K562 (cell line): ENCODE data around the gene EXOC6. TPM values are rescaled to one million over a fixed set of nuclear protein-coding genes. Genes with fewer than 3 reads are reported as not detected.

Experiments used
- ATAC-seq: fragments of 200-7000 bp; cut with Tn5 transposase; 3 replicates; pipeline ENCODE4 v1.9.1; 2020; ENCODE audit warnings: moderate library complexity
- BruUV-seq: library from RNA; stranded (reverse); fragments of 400-500 nt; replicated peaks from 2 replicates; lab custom pipeline; 2021; lab: Mats Ljungman, UMichigan
- CTCF ChIA-PET: fragments of 300-600 bp; formaldehyde crosslinking; extraction: SDS; loops from one replicate; lab custom pipeline; 2021; ENCODE audit warnings: low intra/inter-chr PET ratio; lab: Yijun Ruan, JAX
- POLR2A ChIA-PET: fragments of 300-600, 350-650 bp; sonication (Branson Sonifier 250); formaldehyde crosslinking; extraction: SDS; loops from one replicate; lab custom pipeline; 2021; ENCODE audit warnings: antibody characterized with exemption, inconsistent platforms; lab: Yijun Ruan, JAX
- DNase-seq, 4 experiments: peaks; one replicate each; pipeline versions ENCODE4 v3.0.0 to v3.0.0-alpha.2; 2011 to 2018; ENCODE audit warnings: low spot score in 3 of 4, mixed read lengths in 3 of 4; ENCODE audit errors: extremely low read depth in 1 of 4
- FAIRE-seq: peaks from 2 replicates; lab custom pipeline; 2011; peaks lifted over from hg19 to GRCh38; lab: Jason Lieb, UNC
- H2AFZ ChIP-seq: 2 replicates; pipeline ENCODE4 v1.6.0; 2011; ENCODE audit warnings: low read depth, low read length, control low read depth, inconsistent platforms
- H3K27ac ChIP-seq: fragments of 200-600 bp; 3 replicates; pipeline ENCODE4 v1.8.0; 2011; ENCODE audit warnings: low read depth, mild to moderate bottlenecking, control low read depth, inconsistent platforms, low read length, moderate library complexity, mixed read lengths; ENCODE audit errors: extremely low read depth
- H3K27me3 ChIP-seq, 2 experiments: fragments of 300-600 bp in 1 of 2; 2 replicates in 1 of 2; 3 replicates in 1 of 2; pipeline versions ENCODE4 v1.6.0 to v1.8.0; 2011; ENCODE audit warnings: inconsistent platforms in 2 of 2, low read length in 2 of 2, mild to moderate bottlenecking in 1 of 2, mixed read lengths in 1 of 2, moderate library complexity in 1 of 2; ENCODE audit not compliant: control insufficient read depth in 2 of 2, insufficient read depth in 2 of 2
- H3K36me3 ChIP-seq: fragments of 300-600 bp; 3 replicates; pipeline ENCODE4 v1.8.0; 2011; ENCODE audit warnings: mild to moderate bottlenecking, low read length, inconsistent platforms; ENCODE audit not compliant: control insufficient read depth, insufficient read depth
- H3K4me1 ChIP-seq, 2 experiments: fragments of 200-600 bp in 1 of 2; replicated peaks in 1 of 2; 2 replicates in 1 of 2; 3 replicates in 1 of 2; pipeline versions ENCODE4 v1.5.1 to v1.8.0; 2011; ENCODE audit warnings: inconsistent platforms in 2 of 2, low read length in 2 of 2, mild to moderate bottlenecking in 1 of 2, mixed read lengths in 1 of 2, moderate library complexity in 1 of 2; ENCODE audit not compliant: control insufficient read depth in 2 of 2, insufficient read depth in 2 of 2
- H3K4me2 ChIP-seq: 2 replicates; pipeline ENCODE4 v1.6.1; 2011; ENCODE audit warnings: low read length, control low read depth, inconsistent platforms, mixed read lengths; ENCODE audit not compliant: insufficient read depth
- H3K4me3 ChIP-seq: fragments of 200-600 bp; sonication (generic), shearing (Covaris generic); 2 replicates; pipeline ENCODE4 v1.5.1; 2016; ENCODE audit warnings: control low read depth, inconsistent platforms
- H3K79me2 ChIP-seq: fragments of 200-600 bp; 3 replicates; pipeline ENCODE4 v1.8.0; 2011; ENCODE audit warnings: low read length, inconsistent platforms; ENCODE audit not compliant: control insufficient read depth, insufficient read depth
- H3K9ac ChIP-seq, 2 experiments: 2 replicates each; pipeline versions ENCODE4 v1.6.0 to v1.6.1; 2011; ENCODE audit warnings: low read depth in 2 of 2, low read length in 2 of 2, control low read depth in 1 of 2, inconsistent platforms in 1 of 2, mild to moderate bottlenecking in 1 of 2, mixed read lengths in 1 of 2; ENCODE audit not compliant: insufficient read depth in 1 of 2
- H3K9me1 ChIP-seq: one replicate; pipeline ENCODE4 v1.6.0; 2011; ENCODE audit warnings: inconsistent platforms, mild to moderate bottlenecking, low read length, moderate library complexity; ENCODE audit not compliant: control insufficient read depth, insufficient read depth
- H3K9me3 ChIP-seq: replicated peaks from 2 replicates; pipeline ENCODE4 v1.5.1; 2011; ENCODE audit warnings: low read depth, low read length, inconsistent platforms; ENCODE audit not compliant: control insufficient read depth, insufficient read depth
- H4K20me1 ChIP-seq: replicated peaks from 2 replicates; pipeline ENCODE4 v1.6.1; 2011; ENCODE audit warnings: low read length, inconsistent platforms, mixed read lengths; ENCODE audit not compliant: control insufficient read depth, insufficient read depth
- FOXK2 ChIP-seq, 2 experiments: fragments of 450-650 bp; IDR thresholded peaks in 1 of 2; conservative IDR thresholded peaks in 1 of 2; 2 replicates each; pipeline ENCODE4 v1.6.1; 2016; ENCODE audit warnings: low read depth in 2 of 2, mild to moderate bottlenecking in 1 of 2
- GATAD2A ChIP-seq: fragments of 450-650 bp; IDR thresholded peaks from 2 replicates; pipeline ENCODE4 v1.6.1; 2017
- POLR2G ChIP-seq: fragments of 200-400 bp; formaldehyde crosslinking; IDR thresholded peaks from 2 replicates; pipeline ENCODE4 v1.6.1; 2017; ENCODE audit warnings: low read depth, mild to moderate bottlenecking, antibody characterized with exemption, low read length, moderate library complexity
- TARDBP ChIP-seq: fragments of 450-650 bp; IDR thresholded peaks from 2 replicates; pipeline ENCODE4 v1.6.1; 2016
- WGBS: fragments of 100-300 bp; shearing (Covaris generic); methylation state at CpG from one replicate; pipeline ENCODE4 v1.1.6; 2016; ENCODE audit warnings: low coverage, mixed read lengths; ENCODE audit not compliant: insufficient coverage; ENCODE audit errors: missing lambda C conversion rate; 5-methylcytosine and 5-hydroxymethylcytosine counted together
- in situ Hi-C: fragments of 300-500 bp; cut with MboI; formaldehyde crosslinking; loops from 4 replicates; pipeline ENCODE4 v1.15.0; 2018; ENCODE audit warnings: inconsistent platforms, mixed read lengths
- intact Hi-C: fragments of 100-400 bp; cut with micrococcal nuclease; formaldehyde crosslinking; loops from 2 replicates; pipeline ENCODE4 v1.14.2; 2022
- polyA plus RNA-seq, 8 experiments: library from polyadenylated mRNA; depleted of rRNA in 4 of 8; stranded (reverse) in 5 of 8; unstranded in 3 of 8; fragments of >200 nt; fragmentation: Nextera tagmentation in 2 of 8; fragmentation: Illumina TruSeq in 1 of 8; extraction: Ambion mirVana in 2 of 8; extraction: Trizol in 1 of 8; gene quantifications; 2 replicates each; pipeline versions ENCODE4 v1.2.1 to v1.2.3, GENCODE V29; 2011 to 2014; ENCODE audit warnings: inconsistent platforms in 1 of 8, missing spikeins in 1 of 8
- total RNA-seq, 7 experiments: library from RNA; depleted of rRNA in 6 of 7; stranded (reverse); fragments of >200 nt in 6 of 7; fragmentation: Illumina TruSeq in 2 of 7; extraction: Trizol in 2 of 7; gene quantifications; 2 replicates each; pipeline versions ENCODE4 v1.2.1 to v1.2.3, GENCODE V29; 2011 to 2021; ENCODE audit warnings: low replicate concordance in 1 of 7
- TF ChIP-seq, protein P1 (sequence below): IDR thresholded peaks from 2 replicates; pipeline ENCODE4 v1.6.1; 2016; ENCODE audit warnings: missing genetic modification characterization, missing compliant biosample characterization

The EXOC6 gene
- total and polyA plus RNA-seq, 9 of the 15 experiments (the other 6 are each of a cell fraction or from before 2014, with no cell fraction given) = 13.9 to 42.8 (median 24.9) TPM

- FAIRE-seq = no peak
- Histone ChIP-seq H3K79me2 (no peaks in the 10 kb centered on the region), H3K4me3 (no peak overlapping the region), H3K9me1 (no peaks in the 10 kb centered on the region), H3K27ac (no peak overlapping the region), H4K20me1 (no peaks in the 10 kb centered on the region), H3K27me3 (no peaks in the 10 kb centered on the region), H3K9me3 (peaks cover 6% of the 10 kb centered on the region; the same call in 1 of the 2 replicates), H2AFZ (no peak overlapping the region), H3K36me3 (peaks cover 28% of the 10 kb centered on the region; the same call in 2 of the 3 replicates), H3K4me2 (no peak overlapping the region), H3K4me1 (no peaks in the 10 kb centered on the region; a peak in 1 of 5 replicates), H3K9ac (no peak overlapping the region)
- no peak for ATAC-seq
- 98% methylated on average over 23 of the region's 57 CpGs for WGBS
- CTCF ChIA-PET = no interaction called here
- POLR2A ChIA-PET = interaction anchor here (0.6 kb wide), 1 partner anchor 12 kb away, joined by 3 read pairs; no protein-coding TSS in a partner anchor
- in situ Hi-C loops = no loop called here
- no TSS peak for BruUV-seq
- intact Hi-C loops = no loop called here
- TF ChIP-seq FOXK2 (conservative IDR thresholded peaks at IDR 0.05 in 1 of 2, IDR thresholded peaks at IDR 0.05 in 1 of 2; ENCODE audit: low read depth in 2 of 2) = no peak
- no peak for TF ChIP-seq TARDBP
- TF ChIP-seq, protein P1, sequence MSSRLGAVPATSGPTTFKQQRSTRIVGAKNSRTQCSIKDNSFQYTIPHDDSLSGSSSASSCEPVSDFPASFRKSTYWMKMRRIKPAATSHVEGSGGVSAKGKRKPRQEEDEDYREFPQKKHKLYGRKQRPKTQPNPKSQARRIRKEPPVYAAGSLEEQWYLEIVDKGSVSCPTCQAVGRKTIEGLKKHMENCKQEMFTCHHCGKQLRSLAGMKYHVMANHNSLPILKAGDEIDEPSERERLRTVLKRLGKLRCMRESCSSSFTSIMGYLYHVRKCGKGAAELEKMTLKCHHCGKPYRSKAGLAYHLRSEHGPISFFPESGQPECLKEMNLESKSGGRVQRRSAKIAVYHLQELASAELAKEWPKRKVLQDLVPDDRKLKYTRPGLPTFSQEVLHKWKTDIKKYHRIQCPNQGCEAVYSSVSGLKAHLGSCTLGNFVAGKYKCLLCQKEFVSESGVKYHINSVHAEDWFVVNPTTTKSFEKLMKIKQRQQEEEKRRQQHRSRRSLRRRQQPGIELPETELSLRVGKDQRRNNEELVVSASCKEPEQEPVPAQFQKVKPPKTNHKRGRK (tag) = no peak
- peak; percentile 54; the same call in 1 of the 2 replicates for TF ChIP-seq POLR2G
- TF ChIP-seq GATAD2A = no peak
- no peak for DNase-seq
Measured at GRCh38 chr10:93061594-93062513, 213.5 kb downstream of the EXOC6 start.
